ENCODE results near the gene GRPEL1.

- TF ChIP-seq POLR2AphosphoS5 (IDR thresholded peaks at IDR 0.05; ENCODE audit: low read depth, low read length) (no peak), CTCF (IDR thresholded peaks at IDR 0.05) (no peak)
Measured at GRCh38 chr4:7045961-7046921, 21.6 kb downstream of the GRPEL1 start.
